Breast epithelium (tissue), 4 donors: ENCODE data around the gene RPL11. TPM values are rescaled to one million over a fixed set of nuclear protein-coding genes. Genes with fewer than 3 reads are reported as not detected.

Experiments used
- DNase-seq, 2 donors: peaks; one replicate each; pipeline ENCODE4 v3.0.0-alpha.2; 2019; ENCODE audit warnings: low spot score in 2 of 2
- H3K27ac ChIP-seq, 2 donors: fragments of 200-600 bp; sonication (generic) in 1 of 2; one replicate each; pipeline ENCODE4 v1.5.1; 2016 to 2019; ENCODE audit warnings: mild to moderate bottlenecking in 1 of 2
- H3K27me3 ChIP-seq, 2 donors: fragments of 200-600 bp; sonication (generic) in 1 of 2; one replicate each; pipeline versions ENCODE4 v1.5.1 to v1.6.0; 2017 to 2019; ENCODE audit warnings: control low read depth in 1 of 2, mild to moderate bottlenecking in 1 of 2
- H3K36me3 ChIP-seq: fragments of 200-600 bp; one replicate; pipeline ENCODE4 v1.5.1; 2019
- H3K4me1 ChIP-seq, 2 donors: fragments of 200-600 bp; sonication (generic); one replicate each; pipeline ENCODE4 v1.5.1; 2016 to 2019; ENCODE audit warnings: control low read depth in 1 of 2
- H3K4me3 ChIP-seq, 3 donors: fragments of 200-600 bp; sonication (generic); 1 replicate in 2 of 3; 2 replicates in 1 of 3; pipeline ENCODE4 v1.5.1; 2016 to 2019; ENCODE audit warnings: mild to moderate bottlenecking in 3 of 3, moderate library complexity in 2 of 3
- H3K9me3 ChIP-seq, 2 donors: fragments of 200-600 bp; sonication (generic) in 1 of 2; one replicate each; pipeline ENCODE4 v1.5.1; 2016 to 2019; ENCODE audit warnings: control low read depth in 1 of 2
- POLR2A ChIP-seq: fragments of 450-650 bp; IDR thresholded peaks from one replicate; pipeline ENCODE4 v1.6.1; 2016; ENCODE audit warnings: antibody characterized with exemption, mild to moderate bottlenecking, moderate library complexity
- POLR2AphosphoS5 ChIP-seq, 3 donors: sonication (generic); formaldehyde crosslinking; IDR thresholded peaks; one replicate each; pipeline ENCODE4 v1.6.1; 2017; ENCODE audit warnings: antibody characterized with exemption in 3 of 3
- intact Hi-C: fragments of 100-400 bp; cut with DNase I; formaldehyde crosslinking; loops from one replicate; pipeline ENCODE4 v1.15.1; 2023; ENCODE audit warnings: low total_unique reads
- total RNA-seq, 3 donors: library from RNA; depleted of rRNA; stranded (reverse); fragments of >200 nt; gene quantifications; one replicate each; pipeline ENCODE4 v1.1.0, GENCODE V29; 2016
- TF ChIP-seq, protein P1 (sequence below), 3 donors: fragments of 450-650 bp; IDR thresholded peaks; one replicate each; pipeline ENCODE4 v1.5.1; 2016 to 2017; ENCODE audit warnings: antibody characterized with exemption in 3 of 3, mild to moderate bottlenecking in 3 of 3, moderate library complexity in 3 of 3

Gene RPL11
- total RNA-seq, 3 donors from 2014 or later, result 1,191 to 1,487 (median 1,340) TPM

DNA sequence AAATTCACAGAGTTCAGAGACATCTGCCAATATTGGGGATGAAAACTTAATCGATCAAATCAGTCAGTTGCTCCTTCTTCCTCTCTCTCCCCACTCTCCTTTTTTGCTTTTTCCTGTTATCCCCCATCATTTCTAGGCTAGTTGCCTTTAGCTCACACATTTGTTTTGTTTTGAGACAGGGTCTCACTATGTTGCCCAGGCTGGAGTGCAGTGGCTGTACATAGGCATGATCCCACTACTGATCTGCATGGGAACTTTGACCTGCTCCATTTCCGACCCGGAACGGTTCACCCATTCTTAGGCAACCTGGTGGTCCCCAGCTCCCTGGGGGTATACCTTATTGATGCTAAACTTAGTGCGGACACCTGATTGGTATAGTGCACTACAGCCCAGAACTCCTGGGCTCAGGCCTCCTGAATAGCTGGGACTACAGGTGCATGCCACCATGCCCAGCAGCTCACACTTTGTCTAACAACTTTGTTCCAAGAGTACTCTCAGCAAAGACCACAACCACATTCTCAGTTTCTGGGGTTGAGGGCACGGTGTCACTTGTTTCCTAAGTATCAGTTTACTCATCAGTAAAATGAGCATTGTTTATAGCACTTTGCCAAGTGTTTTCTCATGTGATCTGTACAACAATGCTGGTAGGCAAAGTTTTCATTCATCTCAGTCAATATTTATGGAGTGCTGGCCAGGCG lies 45.0 kb downstream of the RPL11 start:
- H3K4me1 ChIP-seq, result no peaks in the 10 kb centered on the region
- no peak overlapping the region for H3K4me3 ChIP-seq
- no peaks in the 10 kb centered on the region for H3K27me3 ChIP-seq
- TF ChIP-seq POLR2A (no peak), POLR2AphosphoS5 (IDR thresholded peaks at IDR 0.05) (no peak)
- TF ChIP-seq, protein P1, sequence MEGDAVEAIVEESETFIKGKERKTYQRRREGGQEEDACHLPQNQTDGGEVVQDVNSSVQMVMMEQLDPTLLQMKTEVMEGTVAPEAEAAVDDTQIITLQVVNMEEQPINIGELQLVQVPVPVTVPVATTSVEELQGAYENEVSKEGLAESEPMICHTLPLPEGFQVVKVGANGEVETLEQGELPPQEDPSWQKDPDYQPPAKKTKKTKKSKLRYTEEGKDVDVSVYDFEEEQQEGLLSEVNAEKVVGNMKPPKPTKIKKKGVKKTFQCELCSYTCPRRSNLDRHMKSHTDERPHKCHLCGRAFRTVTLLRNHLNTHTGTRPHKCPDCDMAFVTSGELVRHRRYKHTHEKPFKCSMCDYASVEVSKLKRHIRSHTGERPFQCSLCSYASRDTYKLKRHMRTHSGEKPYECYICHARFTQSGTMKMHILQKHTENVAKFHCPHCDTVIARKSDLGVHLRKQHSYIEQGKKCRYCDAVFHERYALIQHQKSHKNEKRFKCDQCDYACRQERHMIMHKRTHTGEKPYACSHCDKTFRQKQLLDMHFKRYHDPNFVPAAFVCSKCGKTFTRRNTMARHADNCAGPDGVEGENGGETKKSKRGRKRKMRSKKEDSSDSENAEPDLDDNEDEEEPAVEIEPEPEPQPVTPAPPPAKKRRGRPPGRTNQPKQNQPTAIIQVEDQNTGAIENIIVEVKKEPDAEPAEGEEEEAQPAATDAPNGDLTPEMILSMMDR (IDR thresholded peaks at IDR 0.05), result no peak
- intact Hi-C loops, result no loop called here
- H3K9me3 ChIP-seq, result no peaks in the 10 kb centered on the region
- no peak overlapping the region for H3K27ac ChIP-seq
- no peaks in the 10 kb centered on the region for H3K36me3 ChIP-seq
- DNase-seq, result no peak

DNA sequence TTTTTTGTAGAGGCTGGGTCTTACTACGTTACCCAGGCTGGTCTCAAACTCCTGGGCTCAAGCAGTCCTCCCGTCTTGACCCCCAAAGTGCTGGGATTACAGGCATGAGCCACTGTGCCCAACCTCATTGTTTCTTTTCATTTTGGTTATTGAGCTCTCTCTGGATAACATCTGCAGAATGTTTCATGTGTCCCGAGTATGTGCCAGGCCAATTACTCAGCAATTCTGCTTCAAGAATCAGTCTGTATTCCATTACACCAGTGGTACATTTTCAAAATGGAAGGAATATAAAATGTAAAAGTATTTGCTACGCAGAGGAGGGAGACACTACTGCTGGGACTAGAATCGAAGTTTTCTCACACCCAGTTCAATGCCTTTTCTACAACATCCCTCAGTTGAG lies 50.0 kb downstream of the RPL11 start:
- DNase-seq, result no peak
- Histone ChIP-seq H3K36me3 (no peaks in the 10 kb centered on the region), H3K27ac (no peak overlapping the region), H3K4me1 (peaks cover 0 to 8% of the 10 kb centered on the region in 2 donors), H3K9me3 (no peaks in the 10 kb centered on the region), H3K4me3 (no peak overlapping the region), H3K27me3 (no peaks in the 10 kb centered on the region)
- TF ChIP-seq POLR2A (no peak), POLR2AphosphoS5 (IDR thresholded peaks at IDR 0.05) (no peak)
- TF ChIP-seq, protein P1 (IDR thresholded peaks at IDR 0.05), result no peak
- intact Hi-C loops, result no loop called here

DNA sequence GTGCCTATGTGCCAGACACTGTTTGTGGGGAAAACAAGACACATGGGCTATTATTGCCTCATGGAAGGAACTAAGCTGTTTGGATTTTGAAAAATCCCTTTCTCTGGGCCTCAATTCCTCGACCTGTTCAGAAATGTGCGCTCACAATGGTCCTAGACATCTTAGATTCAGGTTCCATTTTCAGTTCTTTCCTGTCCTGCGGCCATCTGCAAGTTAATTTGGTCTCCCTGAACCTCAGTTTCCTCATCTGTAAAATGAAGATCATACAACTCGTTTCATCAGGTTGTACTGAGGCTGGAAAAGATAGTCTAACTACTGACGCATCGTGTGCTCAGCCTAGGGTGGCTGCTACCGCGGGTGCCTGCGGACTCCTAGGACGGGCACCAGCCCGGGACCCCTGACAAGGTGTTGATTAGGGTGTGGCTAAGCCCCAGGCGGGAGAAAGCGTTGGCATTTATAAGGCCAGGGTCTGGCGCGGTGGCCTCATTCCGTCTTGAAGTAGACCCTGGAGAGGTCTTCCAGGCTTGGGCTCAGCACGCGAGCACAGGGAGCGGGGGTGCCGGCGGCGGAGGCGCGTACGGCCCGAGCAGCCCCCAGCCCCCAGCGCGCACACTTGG lies 51.2 kb downstream of the RPL11 start:
- DNase-seq, result no peak

DNA sequence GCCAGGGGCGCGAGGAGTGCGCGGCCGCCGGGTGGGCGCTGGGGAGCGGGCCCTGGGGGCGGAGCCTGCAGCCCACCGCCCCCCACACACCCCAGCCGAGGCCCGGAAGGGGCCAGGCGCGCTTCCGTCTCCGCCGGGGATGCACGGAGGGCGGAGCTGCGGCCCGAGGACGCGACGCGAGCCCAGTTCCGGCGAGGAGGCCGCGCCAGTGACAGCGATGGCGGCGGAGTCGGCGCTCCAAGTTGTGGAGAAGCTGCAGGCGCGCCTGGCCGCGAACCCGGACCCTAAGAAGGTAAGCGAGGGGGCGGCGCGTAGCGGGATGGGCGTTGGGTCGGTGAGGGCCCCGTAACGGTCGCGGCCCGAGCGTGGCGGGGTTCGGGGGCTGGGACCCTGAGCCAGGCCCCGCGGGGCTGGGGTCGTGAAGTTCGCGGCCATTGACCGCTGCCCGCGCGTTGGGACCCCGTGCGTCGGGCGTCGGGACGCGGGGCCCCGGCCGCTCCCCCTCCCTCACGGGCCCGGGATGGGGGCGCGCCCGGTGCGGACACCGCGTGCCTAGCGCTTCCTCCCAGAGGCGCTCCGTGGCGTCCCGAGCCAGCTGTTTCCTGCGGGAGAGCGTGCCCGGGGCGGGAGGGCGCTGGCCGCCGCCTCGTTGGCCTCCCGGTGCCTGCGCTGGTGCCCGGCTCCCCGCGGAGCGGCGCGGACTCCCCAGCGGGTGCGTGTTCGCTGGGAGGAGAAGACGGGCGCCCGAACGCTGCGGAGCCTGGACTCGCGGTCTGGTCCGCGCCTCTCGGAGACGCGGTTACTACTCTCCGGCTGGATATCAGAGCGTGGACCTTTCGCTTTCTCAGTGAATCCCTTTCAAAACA lies 51.9 kb downstream of the RPL11 start, which contains the start of gene ELOA:
TSS of gene ELOA (plus strand) at position 185 of the 866 bp plus-strand sequence. CDS start at position 218, 33 bp downstream.
- TF ChIP-seq, protein P1 (IDR thresholded peaks at IDR 0.05), result no peak
- TF ChIP-seq POLR2AphosphoS5 (IDR thresholded peaks at IDR 0.05), result peak; percentile 25 to 55 (median 50)
- intact Hi-C loops, result no loop called here
- DNase-seq, result peak; percentile 31 to 64

More for the DNA sequence above, 51.2 kb downstream of the RPL11 start:
- Histone ChIP-seq H3K4me3 (peak overlapping the region; percentile 79 to 92 (median 83)), H3K36me3 (no peaks in the 10 kb centered on the region), H3K27ac (peak overlapping the region; percentile 89), H3K9me3 (no peaks in the 10 kb centered on the region), H3K27me3 (no peaks in the 10 kb centered on the region), H3K4me1 (peaks cover 0 to 8% of the 10 kb centered on the region in 2 donors)
- intact Hi-C loops, result no loop called here
- TF ChIP-seq, protein P1 (IDR thresholded peaks at IDR 0.05), result no peak
- TF ChIP-seq POLR2A (no peak), POLR2AphosphoS5 (IDR thresholded peaks at IDR 0.05) (no peak)

More for the DNA sequence above, 51.9 kb downstream of the RPL11 start, which contains the start of gene ELOA:
- H3K36me3 ChIP-seq, result no peaks in the 10 kb centered on the region
- H3K4me3 ChIP-seq, result peak within 1 kb of the TSS; percentile 79 to 92 (median 83)
- no peaks in the 10 kb centered on the region for H3K27me3 ChIP-seq
- H3K4me1 ChIP-seq, result peaks cover 0 to 8% of the 10 kb centered on the region in 2 donors
- H3K9me3 ChIP-seq, result no peaks in the 10 kb centered on the region
- peak within 1 kb of the TSS; percentile 89 for H3K27ac ChIP-seq
